HPDE6-E6E7 (cell line): ENCODE measurements around the gene ARHGAP15.
"Not testable (repeated sequence)": the region's sequence is repeated elsewhere in the genome, so short reads cannot be mapped to it uniquely, and the experiment has no call there.

Experiments
- DNase-seq: peaks from one replicate; pipeline ENCODE4 v3.0.0; 2011; ENCODE audit warnings: missing footprints; ENCODE audit errors: extremely low spot score

The ARHGAP15 gene

GRCh38 chr2:143128681-143129580 is at the start of gene ARHGAP15:
Gene ARHGAP15 (plus strand): TSS chr2:143129419.
- DNase-seq: no peak

GRCh38 chr2:143081616-143082015 is 47.6 kb upstream of the ARHGAP15 start:
- DNase-seq: no peak

- peak; percentile 34 for DNase-seq
These were observed 45.6 kb upstream of the ARHGAP15 start for GRCh38 chr2:143083636-143084035.

- no peak for DNase-seq
These were observed 44.8 kb upstream of the ARHGAP15 start for GRCh38 chr2:143084462-143084861.

GRCh38 chr2:143085125-143085784 is 44.0 kb upstream of the ARHGAP15 start:
- no peak for DNase-seq

GRCh38 chr2:143087033-143087432 is 42.2 kb upstream of the ARHGAP15 start:
- no peak for DNase-seq

- no peak for DNase-seq
These were observed 40.8 kb upstream of the ARHGAP15 start for GRCh38 chr2:143088388-143088787.

- not testable (repeated sequence) for DNase-seq
These were observed 39.7 kb upstream of the ARHGAP15 start for GRCh38 chr2:143089520-143089919.

- peak; percentile 40 for DNase-seq
These were observed 18.3 kb upstream of the ARHGAP15 start for GRCh38 chr2:143110758-143111428.

- DNase-seq: no peak
These were observed 12.0 kb upstream of the ARHGAP15 start for GRCh38 chr2:143117225-143117624.

GRCh38 chr2:143121079-143121478 is 8.1 kb upstream of the ARHGAP15 start:
- no peak for DNase-seq

GRCh38 chr2:143121957-143122356 is 7.3 kb upstream of the ARHGAP15 start:
- DNase-seq: no peak

GRCh38 chr2:143123911-143124310 is 5.3 kb upstream of the ARHGAP15 start:
- DNase-seq: no peak

GRCh38 chr2:143124445-143124844 is 4.8 kb upstream of the ARHGAP15 start:
- DNase-seq: no peak

- DNase-seq: no peak
These were observed 3.5 kb upstream of the ARHGAP15 start for GRCh38 chr2:143125717-143126116.

GRCh38 chr2:143132355-143132754 is 3.1 kb downstream of the ARHGAP15 start:
- no peak for DNase-seq

GRCh38 chr2:143133783-143134182 is 4.6 kb downstream of the ARHGAP15 start:
- DNase-seq: no peak

GRCh38 chr2:143138292-143138691 is 9.1 kb downstream of the ARHGAP15 start:
- DNase-seq: no peak

GRCh38 chr2:143139835-143140393 is 10.7 kb downstream of the ARHGAP15 start:
- no peak for DNase-seq

- no peak for DNase-seq
These were observed 11.8 kb downstream of the ARHGAP15 start for GRCh38 chr2:143140864-143141661.

- DNase-seq: no peak
These were observed 13.4 kb downstream of the ARHGAP15 start for GRCh38 chr2:143142598-143142997.
